Natural killer cell (primary cell): Measurements from ENCODE around the gene BEST3. TPM values are rescaled to one million over a fixed set of nuclear protein-coding genes. Genes with fewer than 3 reads are reported as not detected.

Experiments
- ATAC-seq, 3 donors: fragments of 150-1000 bp in 2 of 3; fragments of 200-7000 bp in 1 of 3; cut with Tn5 transposase; 1 replicate in 1 of 3; 2 replicates in 2 of 3; pipeline ENCODE4 v1.10.0; 2021; ENCODE audit warnings: mild to moderate bottlenecking in 2 of 3, moderate library complexity in 2 of 3
- DNase-seq, 2 donors: peaks; one replicate each; pipeline versions ENCODE4 v3.0.0 to v3.0.0-alpha.2; 2013 to 2021; ENCODE audit warnings: mixed read lengths in 1 of 2
- H3K27ac ChIP-seq: one replicate; pipeline ENCODE4 v1.5.1; 2013; ENCODE audit warnings: mild to moderate bottlenecking, low read length
- H3K27me3 ChIP-seq: one replicate; pipeline ENCODE4 v1.6.1; 2013; ENCODE audit warnings: low read length; ENCODE audit not compliant: control insufficient read depth, insufficient read depth
- H3K36me3 ChIP-seq: one replicate; pipeline ENCODE4 v1.6.1; 2013; ENCODE audit warnings: low read length; ENCODE audit not compliant: control insufficient read depth, insufficient read depth
- H3K4me1 ChIP-seq: one replicate; pipeline ENCODE4 v1.6.1; 2013; ENCODE audit warnings: low read length; ENCODE audit not compliant: control insufficient read depth, insufficient read depth
- H3K4me3 ChIP-seq: one replicate; pipeline ENCODE4 v1.5.1; 2013; ENCODE audit warnings: low read length
- H3K9me3 ChIP-seq: one replicate; pipeline ENCODE4 v1.6.1; 2013; ENCODE audit warnings: low read length; ENCODE audit not compliant: control insufficient read depth, insufficient read depth
- H3K27ac Mint-ChIP-seq, 2 donors: one replicate each; pipeline ENCODE4 v1.8.0; 2022; ENCODE audit warnings: mild to moderate bottlenecking in 2 of 2, mixed read lengths in 2 of 2, moderate library complexity in 1 of 2
- H3K27me3 Mint-ChIP-seq, 2 donors: one replicate each; pipeline ENCODE4 v1.8.0; 2022; ENCODE audit warnings: low read depth in 2 of 2, mixed read lengths in 2 of 2
- H3K36me3 Mint-ChIP-seq: one replicate; pipeline ENCODE4 v1.8.0; 2022; ENCODE audit warnings: mixed read lengths
- H3K4me1 Mint-ChIP-seq, 2 donors: one replicate each; pipeline ENCODE4 v1.8.0; 2022; ENCODE audit warnings: mixed read lengths in 2 of 2
- H3K4me3 Mint-ChIP-seq: one replicate; pipeline ENCODE4 v1.8.0; 2022; ENCODE audit warnings: mild to moderate bottlenecking, moderate library complexity, mixed read lengths
- H3K9me3 Mint-ChIP-seq, 2 donors: one replicate each; pipeline ENCODE4 v1.8.0; 2022; ENCODE audit warnings: mixed read lengths in 2 of 2
- CTCF ChIP-seq: fragments of 200-600 bp; IDR thresholded peaks from one replicate; pipeline ENCODE4 v1.8.0; 2022; ENCODE audit warnings: antibody characterized with exemption
- WGBS: methylation state at CpG from one replicate; pipeline ENCODE4 v1.1.7; 2013; ENCODE audit warnings: missing lambda C conversion rate; ENCODE audit not compliant: insufficient coverage; 5-methylcytosine and 5-hydroxymethylcytosine counted together
- intact Hi-C: fragments of 100-400 bp; cut with micrococcal nuclease; formaldehyde crosslinking; loops from one replicate; pipeline ENCODE4 v1.14.2; 2022
- total RNA-seq, 4 donors: library from RNA; stranded (reverse); fragments of 120-200 nt in 1 of 4; gene quantifications; one replicate each; pipeline versions ENCODE4 v1.2.3 to v1.2.4, GENCODE V29; 2013 to 2022

The BEST3 gene
- total RNA-seq, 3 donors from 2014 or later (not counting 1 experiment from before 2014, with no cell fraction given): not detected

- intact Hi-C loops: no loop called here
- no peak overlapping the region for H3K4me3 ChIP-seq
- Mint-ChIP-seq H3K9me3 (no peaks in the 10 kb centered on the region), H3K4me3 (no peak overlapping the region), H3K4me1 (no peaks in the 10 kb centered on the region), H3K27ac (no peak overlapping the region), H3K36me3 (no peaks in the 10 kb centered on the region), H3K27me3 (peaks cover 24 to 29% of the 10 kb centered on the region in 2 donors)
- H3K4me1 ChIP-seq: no peaks in the 10 kb centered on the region
- H3K9me3 ChIP-seq: no peaks in the 10 kb centered on the region
- ATAC-seq (no peak), DNase-seq (no peak)
- 87% methylated on average over 3 of the region's 4 CpGs for WGBS
- H3K27ac ChIP-seq: no peak overlapping the region
- no peak for TF ChIP-seq CTCF
- no peaks in the 10 kb centered on the region for H3K27me3 ChIP-seq
- H3K36me3 ChIP-seq: no peaks in the 10 kb centered on the region
These were observed 79.0 kb downstream of the BEST3 start for GRCh38 chr12:69620077-69620476.

DNA sequence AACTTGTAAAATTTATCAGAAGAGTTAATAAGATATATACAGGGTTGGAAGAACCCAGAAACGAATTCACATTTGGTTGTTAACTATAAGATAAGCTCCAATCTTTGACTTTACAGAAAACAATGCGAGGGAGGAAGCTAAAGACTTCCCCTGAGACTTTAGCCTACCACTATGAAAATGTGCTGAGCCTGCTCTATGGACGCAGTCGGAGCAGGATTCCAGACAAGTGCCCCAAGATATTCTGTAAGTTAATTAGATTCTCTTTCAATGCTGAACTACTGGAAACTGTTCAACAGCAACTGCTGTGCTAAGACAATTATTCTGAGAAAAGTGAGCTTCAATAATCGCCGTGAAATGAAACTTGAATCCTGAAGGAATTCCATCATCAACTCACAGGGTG lies 80.1 kb downstream of the BEST3 start:
- no peaks in the 10 kb centered on the region for H3K36me3 Mint-ChIP-seq
- no peak for ATAC-seq
- no peaks in the 10 kb centered on the region for H3K27me3 ChIP-seq
- no peaks in the 10 kb centered on the region for H3K36me3 ChIP-seq
- H3K4me1 Mint-ChIP-seq: no peaks in the 10 kb centered on the region
- H3K27ac Mint-ChIP-seq: no peak overlapping the region
- no peak for TF ChIP-seq CTCF
- 61% methylated on average over 4 of the region's 6 CpGs for WGBS
- intact Hi-C loops: no loop called here
- H3K4me3 ChIP-seq: no peak overlapping the region
- no peaks in the 10 kb centered on the region for H3K4me1 ChIP-seq
- no peaks in the 10 kb centered on the region for H3K9me3 ChIP-seq
- no peak for DNase-seq
- H3K4me3 Mint-ChIP-seq: no peak overlapping the region
- H3K27me3 Mint-ChIP-seq: peaks cover 25 to 29% of the 10 kb centered on the region in 2 donors
- H3K9me3 Mint-ChIP-seq: no peaks in the 10 kb centered on the region
- H3K27ac ChIP-seq: no peak overlapping the region

GRCh38 chr12:69616025-69616424 lies 83.1 kb downstream of the BEST3 start:
- no peak for TF ChIP-seq CTCF
- DNase-seq: no peak
- Mint-ChIP-seq H3K27me3 (peaks cover 16% of the 10 kb centered on the region in 2 donors), H3K36me3 (no peaks in the 10 kb centered on the region), H3K4me3 (no peak overlapping the region), H3K4me1 (no peaks in the 10 kb centered on the region), H3K27ac (no peak overlapping the region), H3K9me3 (no peaks in the 10 kb centered on the region)
- no peaks in the 10 kb centered on the region for H3K36me3 ChIP-seq
- H3K4me1 ChIP-seq: no peaks in the 10 kb centered on the region
- intact Hi-C loops: no loop called here
- no peaks in the 10 kb centered on the region for H3K27me3 ChIP-seq
- H3K4me3 ChIP-seq: no peak overlapping the region
- ATAC-seq: no peak
- H3K9me3 ChIP-seq: no peaks in the 10 kb centered on the region
- WGBS: 82% methylated on average over 11 of the region's 14 CpGs
- H3K27ac ChIP-seq: no peak overlapping the region

DNA sequence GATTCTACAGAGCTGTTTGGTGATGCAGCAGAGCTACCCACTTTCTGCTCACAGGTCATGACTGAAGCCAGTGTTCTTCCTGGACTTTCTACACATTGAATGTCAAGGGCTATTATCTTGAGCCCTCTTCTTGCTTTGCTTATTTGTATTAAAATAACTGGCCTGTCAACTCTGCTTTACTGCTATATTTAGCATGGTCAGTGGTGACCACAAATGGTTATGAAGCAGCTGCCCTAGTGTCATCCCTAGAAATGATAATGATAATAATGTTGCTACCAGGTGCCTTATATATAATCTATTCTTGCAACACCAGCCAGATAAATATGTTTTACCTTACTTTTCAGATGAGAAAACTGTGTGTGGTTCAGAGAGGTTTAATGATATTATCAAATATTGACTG lies 85.8 kb downstream of the BEST3 start:
- Histone ChIP-seq H3K36me3 (no peaks in the 10 kb centered on the region), H3K27ac (no peak overlapping the region), H3K4me1 (no peaks in the 10 kb centered on the region), H3K9me3 (no peaks in the 10 kb centered on the region), H3K4me3 (no peak overlapping the region), H3K27me3 (no peaks in the 10 kb centered on the region)
- H3K4me3 Mint-ChIP-seq: no peak overlapping the region
- DNase-seq: no peak
- ATAC-seq: no peak
- no peaks in the 10 kb centered on the region for H3K36me3 Mint-ChIP-seq
- no peaks in the 10 kb centered on the region for H3K4me1 Mint-ChIP-seq
- H3K9me3 Mint-ChIP-seq: no peaks in the 10 kb centered on the region
- H3K27me3 Mint-ChIP-seq: peaks cover 13 to 17% of the 10 kb centered on the region in 2 donors
- no peak overlapping the region for H3K27ac Mint-ChIP-seq
- intact Hi-C loops: no loop called here
- no peak for TF ChIP-seq CTCF
